SU-DHL-6 (cell line): ENCODE results near the gene MEIKIN.

Experiments
- CTCF ChIP-seq: fragments of 200-600 bp; sonication (generic); IDR thresholded peaks from one replicate; pipeline ENCODE4 v1.5.1; 2017; ENCODE audit warnings: antibody characterized with exemption, mild to moderate bottlenecking, low read length, moderate library complexity; ENCODE audit not compliant: insufficient read depth, poor library complexity, severe bottlenecking
- EZH2phosphoT487 ChIP-seq: fragments of 200-600 bp; sonication (generic), shearing (Covaris generic); conservative IDR thresholded peaks from 2 replicates; pipeline ENCODE4 v1.6.1; 2018; ENCODE audit warnings: mild to moderate bottlenecking, antibody characterized with exemption, low read length, moderate library complexity, mixed read lengths

- TF ChIP-seq CTCF (no peak), EZH2phosphoT487 (no peak)
Measured at GRCh38 chr5:131879705-131880104, 65.8 kb downstream of the MEIKIN start.
